Fibroblast of pulmonary artery (primary cell): ENCODE data around the gene PLCH1.

Experiments used
- DNase-seq: peaks from one replicate; pipeline ENCODE4 v3.0.0-alpha.2; 2010; ENCODE audit warnings: low read depth
- H3K4me3 ChIP-seq: replicated peaks from 2 replicates; pipeline ENCODE4 v1.5.1; 2011; ENCODE audit warnings: low read depth, mild to moderate bottlenecking, control low read depth, low read length, moderate library complexity
- CTCF ChIP-seq: IDR thresholded peaks from 2 replicates; pipeline ENCODE4 v1.5.1; 2011; ENCODE audit warnings: mild to moderate bottlenecking, control low read depth, low read length, inconsistent platforms; ENCODE audit errors: missing control alignments

Gene PLCH1

GRCh38 chr3:155365178-155365783 lies 379.6 kb downstream of the PLCH1 start:
- no peak overlapping the region for H3K4me3 ChIP-seq
- no peak for DNase-seq
- TF ChIP-seq CTCF: no peak

GRCh38 chr3:155364492-155364891 lies 380.4 kb downstream of the PLCH1 start:
- no peak for DNase-seq
- H3K4me3 ChIP-seq: no peak overlapping the region
- TF ChIP-seq CTCF: no peak

GRCh38 chr3:155363690-155364070 lies 381.2 kb downstream of the PLCH1 start:
- DNase-seq: no peak
- no peak overlapping the region for H3K4me3 ChIP-seq
- no peak for TF ChIP-seq CTCF

GRCh38 chr3:155362808-155363689 lies 381.8 kb downstream of the PLCH1 start:
- DNase-seq: no peak
- TF ChIP-seq CTCF: no peak
- no peak overlapping the region for H3K4me3 ChIP-seq

- no peak for DNase-seq
- H3K4me3 ChIP-seq: no peak overlapping the region
- TF ChIP-seq CTCF: no peak
Measured at GRCh38 chr3:155360281-155360680, 384.6 kb downstream of the PLCH1 start.

- DNase-seq: peak; percentile 1
- no peak for TF ChIP-seq CTCF
- H3K4me3 ChIP-seq: no peak overlapping the region
Measured at GRCh38 chr3:155356594-155357370, 388.1 kb downstream of the PLCH1 start.
